A549 (cell line): Measurements from ENCODE around the gene RAPH1. TPM values are rescaled to one million over a fixed set of nuclear protein-coding genes. Genes with fewer than 3 reads are reported as not detected.

ENCODE experiments used
- ATAC-seq, 2 experiments: fragments of 200-7000 bp in 1 of 2; fragments of >200 bp in 1 of 2; cut with Nextera tagmentation in 1 of 2; cut with Tn5 transposase in 1 of 2; 3 replicates each; pipeline versions ENCODE4 v1.8.0 to v1.9.1; 2018 to 2020; ENCODE audit warnings: mild to moderate bottlenecking in 1 of 2, moderate library complexity in 1 of 2
- CTCF ChIA-PET: fragments of 300-600 bp; sonication (Branson Sonifier 250); formaldehyde crosslinking; extraction: SDS; loops from one replicate; lab custom pipeline; 2021; ENCODE audit warnings: antibody characterized with exemption, inconsistent platforms; lab: Yijun Ruan, JAX
- POLR2A ChIA-PET: fragments of 350-600 bp; formaldehyde crosslinking; extraction: SDS; loops from one replicate; lab custom pipeline; 2021; ENCODE audit warnings: antibody characterized with exemption, inconsistent platforms; lab: Yijun Ruan, JAX
- DNase-seq, 2 experiments: peaks; one replicate each; pipeline versions ENCODE4 v3.0.0 to v3.0.0-alpha.2; 2011 to 2016; ENCODE audit warnings: low read depth in 1 of 2, low spot score in 1 of 2
- FAIRE-seq: peaks from 2 replicates; lab custom pipeline; 2011; peaks lifted over from hg19 to GRCh38; lab: Jason Lieb, UNC
- H3K27ac ChIP-seq, 2 experiments: fragments of >200 bp; sonication (Bioruptor Twin); formaldehyde crosslinking; 3 replicates each; pipeline ENCODE4 v1.5.1; 2016 to 2017
- H3K4me1 ChIP-seq: fragments of >200 bp; sonication (Bioruptor Twin); formaldehyde crosslinking; 3 replicates; pipeline ENCODE4 v1.6.1; 2016
- H3K4me2 ChIP-seq: fragments of >200 bp; sonication (Bioruptor Twin); formaldehyde crosslinking; 3 replicates; pipeline ENCODE4 v1.6.1; 2016
- H3K4me3 ChIP-seq: fragments of >200 bp; sonication (Bioruptor Twin); formaldehyde crosslinking; 3 replicates; pipeline ENCODE4 v1.5.1; 2016
- H3K9me3 ChIP-seq: fragments of >200 bp; sonication (Bioruptor Twin); formaldehyde crosslinking; 3 replicates; pipeline ENCODE4 v1.6.1; 2016
- ATOH8 ChIP-seq: fragments of 250-450 bp; sonication (Bioruptor Pico); IDR thresholded peaks from 2 replicates; pipeline ENCODE4 v1.5.0; 2020; ENCODE audit warnings: low read depth, mild to moderate bottlenecking, moderate library complexity
- CHD4 ChIP-seq: fragments of 200-600 bp; sonication (generic); IDR thresholded peaks from 2 replicates; pipeline ENCODE4 v1.6.1; 2016; ENCODE audit warnings: antibody characterized with exemption, mild to moderate bottlenecking, borderline replicate concordance
- CTCF ChIP-seq: fragments of >200 bp; sonication (Bioruptor Twin); formaldehyde crosslinking; IDR thresholded peaks from 3 replicates; pipeline ENCODE4 v1.5.1; 2016
- EHF ChIP-seq: fragments of 250-450 bp; sonication (Bioruptor Pico); IDR thresholded peaks from 2 replicates; pipeline ENCODE4 v1.5.0; 2020; ENCODE audit warnings: mild to moderate bottlenecking
- EHMT2 ChIP-seq: fragments of 200-600 bp; sonication (generic); IDR thresholded peaks from 2 replicates; pipeline ENCODE4 v1.6.1; 2016; ENCODE audit warnings: antibody characterized with exemption, low read depth, mild to moderate bottlenecking, moderate library complexity
- FOSL2 ChIP-seq, 2 experiments: fragments of 450-650 bp in 1 of 2; fragments of >200 bp in 1 of 2; sonication (Bioruptor Twin) in 1 of 2; formaldehyde crosslinking; IDR thresholded peaks; 2 replicates each; pipeline versions ENCODE4 v1.5.0 to v1.6.1; 2016 to 2020; ENCODE audit warnings: mild to moderate bottlenecking in 1 of 2, moderate library complexity in 1 of 2
- HMGXB4 ChIP-seq: fragments of 250-450 bp; sonication (Bioruptor Pico); IDR thresholded peaks from 2 replicates; pipeline ENCODE4 v1.5.0; 2021; ENCODE audit warnings: mild to moderate bottlenecking, moderate library complexity, borderline replicate concordance
- HOXB5 ChIP-seq: fragments of 250-450 bp; sonication (Bioruptor Pico); IDR thresholded peaks from 2 replicates; pipeline ENCODE4 v1.5.0; 2020; ENCODE audit warnings: mild to moderate bottlenecking, moderate library complexity
- JUNB ChIP-seq: fragments of >200 bp; sonication (Bioruptor Twin); formaldehyde crosslinking; IDR thresholded peaks from 2 replicates; pipeline ENCODE4 v1.6.1; 2016
- KDM5A ChIP-seq: fragments of 200-600 bp; sonication (generic); IDR thresholded peaks from 2 replicates; pipeline ENCODE4 v1.6.1; 2016; ENCODE audit warnings: antibody characterized with exemption, mild to moderate bottlenecking
- MAFK ChIP-seq: fragments of 450-650 bp; IDR thresholded peaks from 2 replicates; pipeline ENCODE4 v1.6.1; 2014; ENCODE audit not compliant: partially characterized antibody
- NFE2L2 ChIP-seq: fragments of 150-350 bp; conservative IDR thresholded peaks from 2 replicates; pipeline ENCODE4 v1.6.1; 2014; ENCODE audit warnings: low read length
- NPAS2 ChIP-seq: fragments of 250-450 bp; sonication (Bioruptor Pico); IDR thresholded peaks from 2 replicates; pipeline ENCODE4 v1.8.0; 2022; ENCODE audit warnings: mild to moderate bottlenecking, moderate library complexity, borderline replicate concordance
- NR3C1 ChIP-seq: fragments of >200 bp; sonication (Bioruptor Twin); formaldehyde crosslinking; IDR thresholded peaks from 3 replicates; pipeline ENCODE4 v1.6.1; 2017
- PHF8 ChIP-seq: fragments of 200-600 bp; sonication (generic); IDR thresholded peaks from 2 replicates; pipeline ENCODE4 v1.6.1; 2016; ENCODE audit warnings: low read depth, mild to moderate bottlenecking, antibody characterized with exemption, moderate library complexity, borderline replicate concordance
- POLR2AphosphoS2 ChIP-seq: conservative IDR thresholded peaks from 2 replicates; pipeline ENCODE4 v1.6.1; 2012; ENCODE audit warnings: low read length, improper control_type of control experiment, inconsistent platforms
- RAD21 ChIP-seq, 2 experiments: fragments of >200 bp in 1 of 2; sonication (Bioruptor Twin) in 1 of 2; formaldehyde crosslinking in 1 of 2; IDR thresholded peaks in 1 of 2; conservative IDR thresholded peaks in 1 of 2; 2 replicates in 1 of 2; 3 replicates in 1 of 2; pipeline ENCODE4 v1.6.1; 2012 to 2018; ENCODE audit warnings: inconsistent platforms in 1 of 2
- RCOR1 ChIP-seq: fragments of 150-350 bp; IDR thresholded peaks from 2 replicates; pipeline ENCODE4 v1.6.1; 2014; ENCODE audit warnings: antibody characterized with exemption, low read length, low read depth
- RFX5 ChIP-seq: fragments of 450-650 bp; IDR thresholded peaks from 2 replicates; pipeline ENCODE4 v1.7.1; 2014; ENCODE audit warnings: antibody characterized with exemption, mild to moderate bottlenecking, moderate library complexity
- SMC3 ChIP-seq: fragments of >200 bp; sonication (Bioruptor Twin); formaldehyde crosslinking; IDR thresholded peaks from 3 replicates; pipeline ENCODE4 v1.6.1; 2018; ENCODE audit warnings: inconsistent platforms
- SREBF2 ChIP-seq: fragments of 450-650 bp; IDR thresholded peaks from 2 replicates; pipeline ENCODE4 v1.6.1; 2014; ENCODE audit warnings: mild to moderate bottlenecking, moderate library complexity
- TFCP2L1 ChIP-seq: fragments of 250-450 bp; sonication (Bioruptor Pico); IDR thresholded peaks from 2 replicates; pipeline ENCODE4 v1.5.0; 2021; ENCODE audit warnings: mild to moderate bottlenecking
- USF2 ChIP-seq: fragments of 450-650 bp; IDR thresholded peaks from 2 replicates; pipeline ENCODE4 v1.6.1; 2014; ENCODE audit warnings: antibody characterized with exemption
- ZC3H11A ChIP-seq: fragments of 450-650 bp; IDR thresholded peaks from 2 replicates; pipeline ENCODE4 v1.6.1; 2014; ENCODE audit warnings: antibody characterized with exemption, mild to moderate bottlenecking
- ZNF302 ChIP-seq: fragments of 250-450 bp; sonication (Bioruptor Pico); IDR thresholded peaks from 2 replicates; pipeline ENCODE4 v1.9.0; 2021; ENCODE audit warnings: inconsistent platforms, mild to moderate bottlenecking, moderate library complexity
- WGBS: methylation state at CpG from one replicate; pipeline ENCODE4 v1.1.6; 2017; ENCODE audit errors: missing lambda C conversion rate; 5-methylcytosine and 5-hydroxymethylcytosine counted together
- polyA plus RNA-seq, 4 experiments: library from polyadenylated mRNA; depleted of rRNA in 3 of 4; stranded (reverse); fragments of >200 nt; fragmentation: RNase III in 1 of 4; extraction: RNeasy Plus Mini Kit Qiagen cat#74134 plus additional on column Dnase treatment in 1 of 4; gene quantifications; 2 replicates in 3 of 4; 3 replicates in 1 of 4; pipeline ENCODE4 v1.2.3, GENCODE V29; 2011 to 2017
- TF ChIP-seq, protein P1 (sequence below): fragments of >200 bp; sonication (Bioruptor Twin); formaldehyde crosslinking; IDR thresholded peaks from 3 replicates; pipeline ENCODE4 v1.6.1; 2016
- TF ChIP-seq, protein P2 (sequence below): IDR thresholded peaks from 2 replicates; pipeline ENCODE4 v1.6.1; 2012

The RAPH1 gene
- polyA plus RNA-seq, 2 of the 4 experiments (the other 2 are of a cell fraction): 6.3 to 7.3 TPM

DNA sequence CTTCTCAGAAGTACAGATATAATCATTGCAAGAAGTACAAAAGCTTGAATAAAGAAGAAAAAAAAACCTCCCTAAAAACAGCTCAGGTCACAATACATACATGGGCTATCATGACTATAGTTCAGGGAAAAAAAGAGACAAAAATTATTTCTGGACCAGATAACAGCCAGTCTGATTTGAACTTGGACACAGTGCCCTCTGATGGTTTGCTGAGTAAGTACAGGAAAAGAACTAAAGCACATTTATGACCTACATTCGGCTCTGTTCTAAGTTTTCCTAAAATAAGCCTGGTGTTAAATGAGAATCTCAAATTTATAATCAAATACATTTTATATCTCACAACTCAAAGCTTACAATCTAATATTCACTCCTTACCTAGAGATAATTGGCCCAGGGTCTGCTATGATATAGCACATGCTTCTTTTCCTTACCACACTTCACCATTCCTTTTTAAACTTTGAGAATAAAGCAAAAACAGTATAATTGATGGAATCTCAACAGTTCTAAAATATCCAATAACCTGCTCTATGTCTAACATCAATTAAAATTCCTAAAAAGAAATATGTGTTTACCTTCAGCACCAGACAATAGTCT, 81.1 kb downstream of the RAPH1 start:
- WGBS: 2% methylated on average over 1 of the region's 1 CpG

DNA sequence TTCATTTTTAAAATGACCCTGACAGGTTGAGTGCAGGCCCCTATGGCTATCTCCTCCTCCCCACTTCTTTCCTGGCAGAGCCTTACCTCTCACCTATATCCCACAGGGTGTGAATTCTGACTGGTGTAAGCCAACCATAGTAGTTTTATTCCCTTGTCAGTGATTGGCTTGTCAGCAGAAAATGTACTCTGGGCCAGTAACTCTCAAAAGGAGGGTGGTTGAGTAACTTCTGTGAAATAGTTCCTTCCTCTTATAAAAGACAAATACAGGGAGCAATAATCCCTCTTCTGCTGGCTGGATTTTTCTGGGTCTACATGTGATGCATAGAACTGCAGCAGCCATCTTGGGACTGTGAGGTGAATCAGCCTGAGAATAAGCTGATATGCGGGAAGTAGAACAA, 83.4 kb downstream of the RAPH1 start:
- TF ChIP-seq JUNB (no peak), FOSL2 (IDR thresholded peaks at IDR 0.05) (no peak), FOSL2 (CRISPR knock-in tag; IDR thresholded peaks at IDR 0.05) (no peak), KDM5A (no peak), ZNF302 (CRISPR knock-in tag) (no peak), POLR2AphosphoS2 (no peak), MAFK (no peak), EHMT2 (no peak), ZC3H11A (no peak), TFCP2L1 (CRISPR knock-in tag) (no peak), CHD4 (no peak), RFX5 (no peak)
- TF ChIP-seq, protein P1, sequence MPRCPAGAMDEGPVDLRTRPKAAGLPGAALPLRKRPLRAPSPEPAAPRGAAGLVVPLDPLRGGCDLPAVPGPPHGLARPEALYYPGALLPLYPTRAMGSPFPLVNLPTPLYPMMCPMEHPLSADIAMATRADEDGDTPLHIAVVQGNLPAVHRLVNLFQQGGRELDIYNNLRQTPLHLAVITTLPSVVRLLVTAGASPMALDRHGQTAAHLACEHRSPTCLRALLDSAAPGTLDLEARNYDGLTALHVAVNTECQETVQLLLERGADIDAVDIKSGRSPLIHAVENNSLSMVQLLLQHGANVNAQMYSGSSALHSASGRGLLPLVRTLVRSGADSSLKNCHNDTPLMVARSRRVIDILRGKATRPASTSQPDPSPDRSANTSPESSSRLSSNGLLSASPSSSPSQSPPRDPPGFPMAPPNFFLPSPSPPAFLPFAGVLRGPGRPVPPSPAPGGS: no peak
- TF ChIP-seq, protein P2, sequence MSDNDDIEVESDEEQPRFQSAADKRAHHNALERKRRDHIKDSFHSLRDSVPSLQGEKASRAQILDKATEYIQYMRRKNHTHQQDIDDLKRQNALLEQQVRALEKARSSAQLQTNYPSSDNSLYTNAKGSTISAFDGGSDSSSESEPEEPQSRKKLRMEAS: no peak
- ATAC-seq: peak in 1 of 2 experiments; percentile 32; a peak in 2 of 6 replicates
- H3K4me1 ChIP-seq: peaks cover 20% of the 10 kb centered on the region
- ChIA-PET POLR2A (no interaction called here), CTCF (interaction anchor here (0.7 to 3.2 kb wide), 3 partner anchors 173 to 303 kb away, joined by 3 to 16 read pairs (median 3); no protein-coding TSS in a partner anchor)
- no peak for FAIRE-seq
- DNase-seq: no peak
- peak overlapping the region; percentile 47 for H3K4me2 ChIP-seq
- WGBS: 93% methylated on average over 1 of the region's 1 CpG
- H3K27ac ChIP-seq: peak overlapping the region; percentile 0 to 29; a peak in 2 of 6 replicates
- no peak overlapping the region for H3K4me3 ChIP-seq
- no peaks in the 10 kb centered on the region for H3K9me3 ChIP-seq

More for the DNA sequence above, 81.1 kb downstream of the RAPH1 start:
- POLR2A ChIA-PET: no interaction called here
- FAIRE-seq: peak; percentile 28
- ATAC-seq: peak; percentile 70 to 87; a peak in 5 of 6 replicates
- no peak overlapping the region for H3K27ac ChIP-seq
- H3K4me2 ChIP-seq: no peak overlapping the region
- peak; percentile 36 to 64 for DNase-seq
- CTCF ChIA-PET: interaction anchor here (0.6 to 3.4 kb wide), 31 partner anchors 9 to 580 kb away, joined by 3 to 19 read pairs (median 4); no protein-coding TSS in a partner anchor
- H3K9me3 ChIP-seq: no peaks in the 10 kb centered on the region
- TF ChIP-seq HOXB5 (CRISPR knock-in tag) (no peak), CTCF (peak; percentile 85), SMC3 (peak; percentile 79), RAD21 (conservative IDR thresholded peaks at IDR 0.05 in 1 of 2, IDR thresholded peaks at IDR 0.05 in 1 of 2) (peak; percentile 84)
- no peak overlapping the region for H3K4me3 ChIP-seq
- peaks cover 20% of the 10 kb centered on the region for H3K4me1 ChIP-seq

DNA sequence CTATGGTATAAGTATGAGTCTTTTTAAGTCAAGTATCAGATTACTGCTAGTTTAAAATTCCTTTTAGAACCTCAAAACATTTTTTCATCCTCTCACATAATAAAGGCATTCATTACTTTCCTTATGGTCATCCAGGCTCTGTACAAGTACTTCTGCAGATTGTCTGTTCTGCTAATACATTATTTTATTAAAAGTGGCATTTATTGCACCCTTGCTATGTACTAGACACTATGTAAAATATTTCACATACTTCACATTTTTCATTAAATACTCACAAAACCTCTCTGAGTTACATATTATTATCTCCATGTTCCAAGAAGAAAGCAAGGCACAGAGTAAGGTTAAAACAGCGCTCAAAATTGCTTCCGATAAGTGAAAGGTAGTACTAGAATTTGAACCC, 84.1 kb downstream of the RAPH1 start:
- WGBS: 83% methylated on average over 2 of the region's 2 CpGs
- FAIRE-seq: no peak

More for the DNA sequence above, 84.1 kb downstream of the RAPH1 start:
- H3K4me2 ChIP-seq: peak overlapping the region; percentile 47
- H3K4me3 ChIP-seq: no peak overlapping the region
- CTCF ChIA-PET: interaction anchor here (0.6 kb wide), 1 partner anchor 15 kb away, joined by 4 read pairs; no protein-coding TSS in a partner anchor
- POLR2A ChIA-PET: no interaction called here
- no peak for TF ChIP-seq EHF (CRISPR knock-in tag)
- no peak for TF ChIP-seq RCOR1
- no peak for TF ChIP-seq SREBF2
- TF ChIP-seq USF2: no peak
- no peak for TF ChIP-seq PHF8
- no peak for TF ChIP-seq NFE2L2
- no peak for TF ChIP-seq HMGXB4 (CRISPR knock-in tag)
- no peak for TF ChIP-seq ATOH8 (CRISPR knock-in tag)
- no peak for TF ChIP-seq NPAS2 (CRISPR knock-in tag)
- TF ChIP-seq TFCP2L1 (CRISPR knock-in tag): no peak
- TF ChIP-seq NR3C1: no peak
- no peak for TF ChIP-seq RAD21 (conservative IDR thresholded peaks at IDR 0.05 in 1 of 2, IDR thresholded peaks at IDR 0.05 in 1 of 2)
- ATAC-seq (peak in 1 of 2 experiments; percentile 16; a peak in 1 of 6 replicates), DNase-seq (no peak)
- no peaks in the 10 kb centered on the region for H3K9me3 ChIP-seq
- peak overlapping the region; percentile 0 to 29; a peak in 2 of 6 replicates for H3K27ac ChIP-seq
- H3K4me1 ChIP-seq: peaks cover 20% of the 10 kb centered on the region
